Activated CD8-positive, alpha-beta memory T cell treated with anti-CD3 and anti-CD28 coated beads, Interleukin-2, amount 50 U/mL, for 48 hours (primary cell): ENCODE measurements around the gene KRI1.

Experiments
- DNase-seq: peaks from one replicate; pipeline ENCODE4 v3.0.0-alpha.2; 2020

The KRI1 gene

DNA sequence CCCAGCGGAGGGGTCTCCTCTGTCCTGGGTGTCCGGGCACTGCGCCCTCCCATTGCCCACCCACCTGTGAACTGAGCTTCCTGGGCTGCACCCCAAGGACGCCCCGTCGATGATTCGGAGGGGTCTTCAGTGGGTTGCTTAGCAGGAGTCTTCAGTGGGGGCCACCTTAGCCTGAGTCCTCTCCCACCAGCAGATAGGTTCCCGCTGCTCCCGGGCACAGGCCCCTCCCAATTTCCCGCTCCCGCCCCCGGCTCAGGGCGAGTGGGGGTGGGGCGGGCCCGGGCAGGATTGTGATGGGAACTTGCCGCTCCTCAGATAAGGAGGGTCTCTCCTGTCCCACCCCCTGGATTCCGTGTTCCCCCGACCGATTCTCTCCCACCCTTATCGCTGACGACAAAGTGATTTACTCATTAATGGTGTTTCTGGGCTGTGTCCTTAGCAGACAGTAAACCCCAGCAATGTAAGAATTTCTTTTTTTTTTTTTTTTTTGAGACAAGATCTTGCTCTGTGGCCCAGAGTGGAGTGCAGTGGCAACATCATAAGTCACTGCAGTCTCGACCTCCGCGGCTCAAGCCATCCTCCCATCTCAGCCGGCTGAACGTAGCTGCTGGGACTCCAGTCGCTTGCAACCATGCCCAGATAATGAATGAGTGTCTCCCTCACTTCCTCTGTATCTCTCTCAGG, 47.9 kb downstream of the KRI1 start:
- DNase-seq, result no peak

DNA sequence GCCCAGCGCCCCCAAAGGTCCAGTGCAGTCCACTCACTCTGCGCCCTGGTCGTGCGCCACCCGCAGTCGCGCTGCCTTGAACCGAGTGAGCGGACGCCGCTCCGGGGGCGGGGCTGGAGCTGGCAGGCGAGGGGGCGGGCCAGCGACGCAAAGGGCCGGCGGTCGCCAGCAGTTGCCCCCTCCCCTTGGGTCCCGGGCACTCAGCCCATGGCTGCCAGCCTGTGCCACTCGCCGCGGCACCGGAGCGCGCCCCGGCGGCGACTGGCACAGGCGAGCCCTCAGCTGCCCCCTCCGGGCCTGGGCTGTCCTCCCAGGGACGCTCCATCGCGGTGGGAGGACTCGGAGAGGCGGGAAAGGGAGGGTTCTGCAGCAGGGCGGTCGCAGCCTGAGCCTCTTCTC, 48.5 kb downstream of the KRI1 start, which contains the start of gene S1PR5:
TSS of gene S1PR5 (minus strand) at position 87 of the 399 bp plus-strand sequence. CDS start 2,436 bp downstream, outside the sequence.
- DNase-seq, result no peak

DNA sequence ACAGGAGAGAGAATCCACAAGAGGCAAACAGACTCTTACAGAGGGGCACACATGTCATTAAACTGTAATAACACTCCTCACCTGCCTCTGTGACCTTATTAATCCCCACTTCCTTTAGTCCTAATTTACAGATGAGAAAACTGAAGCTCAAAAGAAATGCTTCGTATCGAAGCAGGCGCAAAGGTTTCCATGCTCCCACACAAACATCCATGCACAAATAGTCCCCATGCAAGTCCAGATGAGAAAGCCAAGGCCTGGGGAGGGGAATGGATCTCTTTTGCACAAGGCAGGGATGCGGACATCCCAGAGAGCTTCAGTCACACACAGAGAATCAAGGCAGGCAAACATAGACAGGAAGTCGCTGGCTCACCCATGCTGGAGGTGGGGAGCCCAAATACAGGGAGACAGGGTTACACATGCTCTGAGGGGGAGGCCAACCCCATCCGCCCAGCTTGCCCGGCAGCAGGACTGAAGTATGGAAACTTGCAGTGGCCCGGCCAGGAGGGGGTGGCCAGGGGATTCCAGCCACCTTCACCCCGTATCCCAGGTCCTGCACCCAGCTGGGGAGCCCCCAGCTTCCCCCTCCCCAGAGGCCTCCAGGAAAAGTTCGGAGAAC, 49.0 kb downstream of the KRI1 start:
- no peak for DNase-seq

DNA sequence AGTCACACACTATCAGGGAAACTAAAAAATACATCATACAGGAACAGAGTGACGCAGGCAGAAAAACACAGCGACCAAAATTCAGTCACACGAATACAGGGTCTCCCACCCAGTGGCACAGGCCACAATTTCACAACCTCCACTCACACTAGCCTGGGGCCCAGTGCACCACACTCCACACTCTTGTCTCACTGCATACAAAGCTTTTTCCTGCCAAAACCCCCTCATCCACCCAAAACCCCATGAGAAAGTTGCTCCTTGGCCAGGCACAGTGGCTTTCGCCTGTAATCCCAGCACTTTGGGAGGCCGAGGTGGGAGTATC, 49.8 kb downstream of the KRI1 start:
- no peak for DNase-seq

- DNase-seq, result peak; percentile 80
Measured at GRCh38 chr19:10514211-10515145, 51.3 kb downstream of the KRI1 start.

DNA sequence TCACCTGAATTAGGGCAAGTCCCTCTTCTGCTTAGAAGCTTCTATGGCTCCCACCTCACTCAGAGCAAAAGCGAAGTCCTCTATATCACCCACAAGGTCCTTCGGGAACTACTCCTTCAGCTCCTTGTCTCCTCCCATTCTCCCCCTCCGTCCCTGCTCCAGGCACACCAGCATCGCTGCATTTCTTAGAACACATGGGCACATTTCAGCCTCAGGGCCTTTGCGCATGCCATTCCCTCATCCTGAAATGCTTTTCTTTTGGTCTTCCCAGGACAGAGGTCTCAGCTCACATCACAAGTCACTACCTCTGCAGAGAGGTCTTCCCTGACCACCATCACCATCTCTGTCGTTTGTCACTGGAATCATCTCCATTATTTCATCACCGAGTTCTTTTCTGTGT, 52.6 kb downstream of the KRI1 start:
- DNase-seq, result no peak

- peak; percentile 88 for DNase-seq
Measured at GRCh38 chr19:10510301-10510802, 55.5 kb downstream of the KRI1 start.

DNA sequence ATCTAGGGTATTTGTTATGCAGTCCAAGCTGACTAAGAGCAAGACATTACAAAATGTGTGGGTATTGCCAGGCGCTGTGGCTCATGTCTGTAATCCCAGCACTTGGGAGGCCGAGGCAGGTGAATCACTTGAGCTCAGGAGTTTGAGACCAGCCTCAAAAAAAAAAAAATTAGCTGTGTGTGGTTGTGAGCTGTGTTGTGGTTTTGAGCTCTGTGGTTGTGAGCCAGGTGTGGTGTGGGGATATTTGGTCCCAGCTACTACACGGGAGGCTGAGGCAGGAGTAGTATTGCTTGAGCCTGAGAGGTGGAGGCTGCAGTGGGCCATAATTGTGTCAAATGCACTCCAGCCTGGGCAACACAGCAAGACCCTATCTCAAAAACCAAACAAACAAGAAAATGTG, 57.1 kb downstream of the KRI1 start:
- peak; percentile 59 for DNase-seq

DNA sequence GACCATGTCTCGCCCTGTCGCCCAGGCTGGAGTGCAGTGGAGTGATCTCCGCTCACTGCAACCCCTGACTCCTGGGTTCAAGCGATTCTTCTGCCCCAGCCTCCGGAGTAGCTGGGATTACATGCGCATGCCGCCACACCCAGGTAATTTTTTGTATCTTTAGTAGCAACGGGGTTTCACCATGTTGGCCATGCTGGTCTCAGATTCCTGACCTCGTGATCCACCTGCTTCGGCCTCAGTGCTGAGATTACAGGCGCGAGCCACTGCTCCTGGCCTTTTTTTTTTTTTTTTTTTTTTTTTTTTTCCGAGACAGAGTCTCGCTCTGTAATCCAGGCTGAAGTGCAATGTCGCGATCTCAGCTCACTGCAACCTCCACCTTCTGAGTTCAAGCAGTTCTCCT, 57.8 kb downstream of the KRI1 start:
- no peak for DNase-seq

GRCh38 chr19:10505583-10506229, 60.1 kb downstream of the KRI1 start:
- peak; percentile 93 for DNase-seq
